Coronary artery (tissue), 2 donors: ENCODE measurements around the gene GK.

ENCODE experiments used
- DNase-seq: peaks from one replicate; pipeline ENCODE4 v3.0.0-alpha.2; 2017; ENCODE audit warnings: low spot score
- H3K27ac ChIP-seq, 2 donors: fragments of 200-600 bp; sonication (generic); one replicate each; pipeline ENCODE4 v1.5.1; 2016 to 2019
- H3K4me3 ChIP-seq: fragments of 200-600 bp; sonication (generic); 2 replicates; pipeline ENCODE4 v1.5.1; 2016; ENCODE audit warnings: mild to moderate bottlenecking, moderate library complexity
- TF ChIP-seq, protein P1 (sequence below): fragments of 200-600 bp; sonication (generic); IDR thresholded peaks from one replicate; pipeline ENCODE4 v1.5.1; 2019; ENCODE audit warnings: antibody characterized with exemption

The GK gene

GRCh38 chrX:30653415-30654131 lies at the start of gene GK:
GK (plus strand) TSS chrX:30653423; CDS start chrX:30653538, 115 bp downstream.
- TF ChIP-seq, protein P1, sequence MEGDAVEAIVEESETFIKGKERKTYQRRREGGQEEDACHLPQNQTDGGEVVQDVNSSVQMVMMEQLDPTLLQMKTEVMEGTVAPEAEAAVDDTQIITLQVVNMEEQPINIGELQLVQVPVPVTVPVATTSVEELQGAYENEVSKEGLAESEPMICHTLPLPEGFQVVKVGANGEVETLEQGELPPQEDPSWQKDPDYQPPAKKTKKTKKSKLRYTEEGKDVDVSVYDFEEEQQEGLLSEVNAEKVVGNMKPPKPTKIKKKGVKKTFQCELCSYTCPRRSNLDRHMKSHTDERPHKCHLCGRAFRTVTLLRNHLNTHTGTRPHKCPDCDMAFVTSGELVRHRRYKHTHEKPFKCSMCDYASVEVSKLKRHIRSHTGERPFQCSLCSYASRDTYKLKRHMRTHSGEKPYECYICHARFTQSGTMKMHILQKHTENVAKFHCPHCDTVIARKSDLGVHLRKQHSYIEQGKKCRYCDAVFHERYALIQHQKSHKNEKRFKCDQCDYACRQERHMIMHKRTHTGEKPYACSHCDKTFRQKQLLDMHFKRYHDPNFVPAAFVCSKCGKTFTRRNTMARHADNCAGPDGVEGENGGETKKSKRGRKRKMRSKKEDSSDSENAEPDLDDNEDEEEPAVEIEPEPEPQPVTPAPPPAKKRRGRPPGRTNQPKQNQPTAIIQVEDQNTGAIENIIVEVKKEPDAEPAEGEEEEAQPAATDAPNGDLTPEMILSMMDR = no peak
- peak within 1 kb of the TSS; percentile 71 for H3K4me3 ChIP-seq
- peak; percentile 79 for DNase-seq

DNA sequence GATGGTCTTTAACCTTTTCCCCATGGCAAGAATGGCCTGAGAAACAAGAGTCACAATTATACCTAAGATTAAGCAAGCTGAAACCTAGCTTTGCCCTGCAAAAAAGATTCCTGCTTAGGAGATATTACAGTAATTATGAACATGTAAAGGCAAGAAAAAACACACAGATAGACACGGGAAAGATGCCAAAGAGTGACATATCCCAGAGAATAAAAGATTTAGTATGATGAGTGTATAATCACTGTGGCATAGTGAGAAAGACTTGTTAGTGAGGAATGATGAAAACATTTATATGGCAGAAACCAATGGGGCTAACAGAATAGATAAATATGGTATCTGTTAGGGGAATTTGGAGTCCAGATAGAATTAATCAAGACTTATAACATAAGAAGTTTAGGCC lies 46.1 kb upstream of the GK start:
- no peak overlapping the region for H3K27ac ChIP-seq
- TF ChIP-seq, protein P1 = no peak
- H3K4me3 ChIP-seq = no peak overlapping the region
- DNase-seq = no peak

More at GRCh38 chrX:30653415-30654131, at the start of gene GK:
- H3K27ac ChIP-seq = peak within 1 kb of the TSS; percentile 65 to 68

- Histone ChIP-seq H3K4me3 (no peak overlapping the region), H3K27ac (no peak overlapping the region)
- no peak for DNase-seq
- TF ChIP-seq, protein P1 = no peak
Measured at GRCh38 chrX:30610026-30610425, 43.2 kb upstream of the GK start.

GRCh38 chrX:30612250-30612655 lies 41.0 kb upstream of the GK start:
- Histone ChIP-seq H3K4me3 (no peak overlapping the region), H3K27ac (no peak overlapping the region)
- TF ChIP-seq, protein P1 = no peak
- DNase-seq = no peak

DNA sequence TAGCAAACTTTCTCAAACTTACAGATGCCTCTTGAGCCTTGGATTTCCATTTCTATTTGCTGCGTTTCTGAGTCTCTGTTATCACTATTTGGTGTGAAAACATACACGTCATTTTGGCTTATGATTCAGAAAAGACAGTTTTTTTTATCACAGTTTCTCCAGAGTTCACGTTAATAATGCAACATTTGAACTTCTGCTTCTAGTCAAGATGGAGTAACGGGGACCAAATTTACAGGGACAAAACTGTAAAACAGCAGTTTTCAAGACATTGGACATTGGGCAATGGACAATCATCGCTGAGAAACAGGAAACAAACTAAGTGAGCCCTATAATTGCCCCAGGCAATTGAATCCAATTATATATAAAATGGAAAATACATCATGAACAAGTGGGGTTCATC lies 39.5 kb upstream of the GK start:
- DNase-seq = no peak
- TF ChIP-seq, protein P1 = no peak
- no peak overlapping the region for H3K27ac ChIP-seq

GRCh38 chrX:30615229-30615628 lies 38.0 kb upstream of the GK start:
- H3K4me3 ChIP-seq = no peak overlapping the region
- TF ChIP-seq, protein P1 = no peak
- no peak overlapping the region for H3K27ac ChIP-seq
- DNase-seq = no peak

More for the DNA sequence above, 39.5 kb upstream of the GK start:
- no peak overlapping the region for H3K4me3 ChIP-seq

DNA sequence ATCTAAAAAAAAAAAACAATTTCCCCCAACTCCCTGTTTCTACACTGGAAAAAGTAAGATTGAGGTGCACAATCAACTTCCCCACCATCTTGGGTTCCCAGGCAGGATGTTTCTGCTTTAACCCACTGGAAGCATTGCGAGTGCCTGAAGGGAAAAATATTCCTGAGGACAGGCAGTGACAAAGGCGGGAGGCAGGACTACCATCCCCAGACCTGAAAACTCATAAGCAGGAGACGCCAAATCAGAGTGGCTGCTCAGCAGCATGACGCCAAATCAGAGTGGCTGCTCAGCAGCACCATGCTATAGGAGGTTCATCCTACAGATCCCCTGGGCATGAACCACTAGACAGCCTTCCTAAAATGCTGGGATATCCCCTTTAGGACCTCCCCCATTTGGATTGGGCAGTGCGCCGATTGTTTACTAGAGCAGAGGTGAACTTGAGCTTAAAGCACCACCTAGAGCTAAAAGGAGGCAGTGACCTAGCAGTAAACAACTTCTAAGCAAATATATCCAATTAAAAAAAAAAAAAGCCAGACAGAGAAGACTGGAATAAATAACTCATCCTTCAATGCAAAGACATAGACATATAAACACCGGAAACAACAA lies 35.0 kb upstream of the GK start:
- H3K4me3 ChIP-seq = no peak overlapping the region
- DNase-seq = no peak
- TF ChIP-seq, protein P1 = no peak
- no peak overlapping the region for H3K27ac ChIP-seq
